ENCODE measurements around the gene INPP1.
A peak's percentile ranks its signal among the peaks of the same experiment; 100 is the strongest.

The INPP1 gene

DNA sequence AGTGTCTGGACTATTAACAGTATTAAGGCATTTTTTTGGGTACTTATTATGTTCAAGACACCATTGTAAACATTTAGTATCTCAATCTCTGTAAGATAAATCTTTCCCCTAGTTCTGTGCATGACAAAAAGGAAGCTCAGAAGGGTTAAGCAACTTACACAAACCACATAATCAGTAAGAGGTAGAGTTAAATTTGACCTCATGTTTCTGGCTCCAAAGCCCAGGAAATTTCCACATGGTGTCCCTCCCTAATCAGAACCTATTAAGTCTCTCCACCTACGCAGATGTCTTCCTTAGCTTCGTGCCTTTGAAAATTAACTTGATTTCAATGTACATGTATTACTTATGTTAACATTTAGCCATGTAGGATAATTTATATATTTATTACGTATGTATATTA, 66.8 kb downstream of the INPP1 start:
- no peak for DNase-seq

DNA sequence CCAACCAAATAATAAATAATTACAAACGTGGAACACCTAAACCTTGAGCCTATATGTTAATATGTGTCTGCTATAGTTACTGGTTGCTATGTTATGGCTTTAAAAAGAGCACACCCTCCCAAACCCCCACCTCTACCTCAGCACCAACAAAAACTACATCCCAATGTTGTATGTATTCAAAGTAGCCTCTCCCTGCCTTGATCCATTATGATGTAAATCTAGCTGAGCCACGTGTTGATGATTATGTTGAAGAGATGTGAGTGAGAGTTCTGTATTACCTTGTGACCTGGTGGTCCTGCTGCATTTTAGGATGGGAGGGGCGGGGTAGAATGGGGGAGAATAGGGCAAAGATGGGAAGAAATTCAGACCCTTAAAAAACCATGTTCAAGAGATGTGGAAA, 69.6 kb downstream of the INPP1 start:
- DNase-seq, result no peak

DNA sequence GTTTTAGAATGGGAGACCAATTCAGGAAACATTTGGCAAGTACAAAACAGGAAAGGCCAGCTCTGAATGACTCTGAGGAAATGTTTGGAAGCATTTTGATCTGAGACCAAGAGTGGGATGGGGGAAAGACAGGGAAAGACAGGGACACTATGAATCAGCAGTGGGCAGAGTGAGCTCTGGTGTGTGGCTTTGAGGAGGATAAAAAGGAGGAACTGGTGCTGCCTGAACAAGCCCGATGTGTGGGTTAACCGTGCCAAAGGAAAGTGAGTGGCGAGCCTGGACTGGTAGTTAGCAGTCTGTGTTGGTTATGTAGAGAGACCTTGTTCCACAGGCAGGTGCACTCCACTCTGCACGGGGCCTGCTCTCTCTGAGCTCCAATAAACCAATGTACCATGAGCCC, 70.0 kb downstream of the INPP1 start:
- peak; percentile 12 for DNase-seq

DNA sequence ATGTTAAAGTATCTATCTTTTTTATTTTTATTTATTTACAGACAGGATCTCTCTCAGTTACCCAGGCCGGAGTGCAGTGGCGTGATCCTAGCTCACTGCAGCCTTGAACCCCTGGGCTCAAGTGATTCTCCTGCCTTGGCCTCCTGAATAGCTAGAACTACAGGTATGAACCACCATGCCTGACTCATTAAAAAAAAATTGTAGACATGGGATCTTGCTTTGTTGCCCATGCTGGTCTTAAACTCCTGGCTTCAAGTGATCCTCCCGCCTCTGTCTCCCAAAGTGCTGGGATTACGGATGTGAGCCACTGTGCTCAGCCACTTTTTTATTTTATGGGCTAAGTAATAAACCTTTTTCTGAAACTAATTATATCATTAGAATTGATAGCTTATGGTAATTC, 71.9 kb downstream of the INPP1 start:
- no peak for DNase-seq

DNA sequence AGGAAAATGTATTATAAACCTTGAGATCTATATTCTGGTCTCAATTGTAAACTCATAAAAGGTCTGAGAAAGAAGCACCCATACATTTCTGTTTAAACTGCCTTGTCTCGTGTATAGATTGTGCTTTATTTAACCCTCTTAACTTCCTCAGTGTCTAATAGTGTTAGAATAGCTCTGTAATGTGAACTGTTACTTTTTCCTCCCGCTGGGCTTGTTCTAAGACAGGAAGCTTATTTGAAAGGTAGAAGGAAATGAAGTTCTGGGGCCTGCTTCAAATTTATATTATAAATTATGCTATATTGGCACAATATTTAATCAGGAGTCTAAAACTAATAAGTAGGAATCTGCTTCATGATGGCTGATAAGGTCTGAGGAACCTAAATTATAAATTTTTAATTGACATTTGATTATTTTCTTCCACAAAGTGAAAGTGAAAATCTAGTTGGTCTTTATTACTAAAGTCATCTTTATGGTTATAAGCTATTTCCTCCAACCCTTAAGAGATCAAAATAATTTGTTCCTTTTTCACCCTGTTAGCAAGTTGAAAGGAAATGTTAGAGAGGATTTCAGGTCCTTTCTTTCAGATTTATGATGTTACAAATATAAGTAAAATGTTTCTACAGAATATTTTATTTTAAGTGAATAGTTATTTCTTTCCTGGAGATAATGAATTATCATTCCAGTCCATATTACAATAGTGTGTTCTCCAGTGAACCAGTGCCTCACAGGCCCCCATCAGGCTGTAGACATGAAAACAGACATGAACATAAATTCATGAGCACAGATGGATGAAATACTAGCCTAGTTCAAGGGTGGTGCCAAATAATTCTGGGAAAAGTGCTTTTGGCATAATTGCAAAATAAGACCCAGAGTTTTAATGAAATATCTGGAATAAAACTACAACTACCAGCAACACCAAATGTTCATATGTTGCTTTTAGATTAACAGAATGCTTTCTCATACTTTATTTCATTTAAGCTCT, 72.7 kb downstream of the INPP1 start:
- DNase-seq, result no peak

DNA sequence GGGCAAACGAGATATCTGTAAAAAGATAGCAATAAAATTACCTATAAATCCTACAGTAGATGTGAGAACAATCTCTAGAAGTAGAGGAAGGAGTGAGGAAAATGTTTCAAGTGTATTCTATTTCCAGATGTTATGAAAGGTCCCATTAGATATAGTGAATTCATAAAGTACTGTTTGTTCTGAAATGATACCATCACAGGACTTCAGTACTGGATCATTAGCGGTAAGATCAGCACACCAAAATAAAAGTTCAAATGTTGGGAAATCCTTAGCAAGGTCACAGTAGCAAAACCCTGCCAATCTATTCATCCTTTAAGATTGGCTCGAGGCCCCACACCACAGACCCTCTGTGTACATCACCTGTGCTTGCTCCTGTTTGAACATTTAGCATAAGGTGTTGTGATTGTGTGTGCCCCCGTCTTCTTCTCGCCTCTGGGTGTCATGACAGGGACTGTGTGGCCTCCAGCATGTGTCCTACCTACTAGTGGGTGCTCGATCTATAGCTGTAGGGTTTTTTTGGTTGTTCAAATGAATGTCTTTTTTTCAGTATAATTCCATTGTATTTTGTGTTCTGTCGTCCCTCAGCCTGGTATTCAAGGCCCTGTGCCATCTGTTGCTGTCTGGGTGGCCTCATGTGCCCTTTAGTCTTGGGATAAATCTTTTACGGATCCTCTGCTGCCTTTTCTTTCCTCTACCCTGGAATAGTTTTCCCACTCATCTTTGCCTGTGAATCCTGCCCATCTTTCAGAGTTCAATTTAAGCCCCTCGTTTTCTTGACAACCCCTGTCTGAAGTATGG, 73.9 kb downstream of the INPP1 start:
- DNase-seq, result no peak

DNA sequence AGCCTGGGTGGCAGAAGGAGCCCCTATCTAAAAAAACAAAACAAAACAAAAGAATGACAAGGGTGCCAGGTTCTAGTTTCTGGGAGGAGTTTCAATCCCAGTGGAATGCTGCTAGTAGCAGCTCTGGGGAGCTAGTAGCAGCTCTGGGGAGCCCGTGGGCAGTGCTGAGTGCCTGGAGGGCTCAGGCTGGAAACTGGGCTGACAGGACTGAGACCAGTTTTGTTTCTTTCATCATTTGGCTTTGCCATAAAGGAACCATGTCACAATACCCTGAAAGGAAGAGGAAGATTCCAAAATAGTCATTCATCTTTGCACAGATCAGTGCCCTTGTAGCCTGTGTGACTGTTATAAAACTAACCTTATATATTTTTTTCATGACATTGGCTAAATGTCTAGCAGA, 75.3 kb downstream of the INPP1 start:
- no peak for DNase-seq

DNA sequence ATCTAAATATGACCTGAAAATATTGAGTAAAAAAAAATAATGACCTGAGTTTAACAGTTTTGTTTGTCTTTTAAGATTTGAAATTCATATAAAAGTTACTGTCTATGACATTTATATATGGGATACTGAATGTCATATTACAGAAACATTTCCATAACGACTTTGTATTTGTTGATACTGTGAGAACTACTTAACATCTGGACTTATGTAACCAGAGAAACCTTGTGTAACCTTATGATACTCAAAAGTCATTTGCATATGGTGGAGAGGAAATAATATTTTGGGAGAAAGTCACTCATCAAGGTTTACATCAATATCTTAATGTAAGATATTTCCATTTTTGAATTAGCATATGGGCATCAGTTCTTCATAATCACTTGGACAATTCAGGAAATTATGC, 77.4 kb downstream of the INPP1 start:
- peak; percentile 79 for DNase-seq

All from NCI-H526 treated with DMSO at 0.1 percent for 48 hours (cell line).